Liver (tissue), 9 donors: Measurements from ENCODE around the gene ARHGEF7. TPM values are rescaled to one million over a fixed set of nuclear protein-coding genes. Genes with fewer than 3 reads are reported as not detected.

ENCODE experiments used
- DNase-seq: peaks from one replicate; pipeline ENCODE4 v3.0.0-alpha.2; 2017; ENCODE audit warnings: low spot score
- H3K27ac ChIP-seq, 2 donors: one replicate each; pipeline ENCODE4 v1.7.0; 2013; ENCODE audit warnings: inconsistent platforms in 2 of 2, low read length in 2 of 2, control low read depth in 1 of 2, low read depth in 1 of 2, mild to moderate bottlenecking in 1 of 2
- H3K27me3 ChIP-seq, 4 donors: one replicate each; pipeline versions ENCODE4 v1.6.1 to v1.7.0; 2013; ENCODE audit warnings: low read length in 3 of 4, inconsistent platforms in 1 of 4, mild to moderate bottlenecking in 1 of 4, moderate library complexity in 1 of 4; ENCODE audit not compliant: control insufficient read depth in 4 of 4, insufficient read depth in 4 of 4
- H3K36me3 ChIP-seq, 4 donors: one replicate each; pipeline versions ENCODE4 v1.6.1 to v1.7.0; 2013; ENCODE audit warnings: low read length in 3 of 4, mild to moderate bottlenecking in 3 of 4, low read depth in 1 of 4, moderate library complexity in 1 of 4; ENCODE audit not compliant: control insufficient read depth in 4 of 4, insufficient read depth in 3 of 4
- H3K4me1 ChIP-seq, 4 donors: one replicate each; pipeline versions ENCODE4 v1.6.1 to v1.7.0; 2013; ENCODE audit warnings: low read length in 3 of 4, mild to moderate bottlenecking in 3 of 4, moderate library complexity in 1 of 4; ENCODE audit not compliant: control insufficient read depth in 4 of 4, insufficient read depth in 4 of 4
- H3K4me3 ChIP-seq, 3 donors: one replicate each; pipeline versions ENCODE4 v1.6.1 to v1.7.0; 2013; ENCODE audit warnings: low read length in 3 of 3, control low read depth in 1 of 3, low read depth in 1 of 3, mild to moderate bottlenecking in 1 of 3
- H3K9ac ChIP-seq, 2 donors: one replicate each; pipeline ENCODE4 v1.7.0; 2013; ENCODE audit warnings: low read length in 2 of 2, mild to moderate bottlenecking in 2 of 2, moderate library complexity in 2 of 2, control low read depth in 1 of 2, low read depth in 1 of 2
- H3K9me3 ChIP-seq, 4 donors: one replicate each; pipeline versions ENCODE4 v1.6.1 to v1.7.0; 2013; ENCODE audit warnings: low read length in 3 of 4; ENCODE audit not compliant: control insufficient read depth in 4 of 4
- EGR1 ChIP-seq, 2 donors: IDR thresholded peaks; 2 replicates each; pipeline ENCODE4 v1.6.1; 2016 to 2018; ENCODE audit warnings: antibody characterized with exemption in 2 of 2, low read depth in 2 of 2
- GABPA ChIP-seq, 2 donors: IDR thresholded peaks in 1 of 2; conservative IDR thresholded peaks in 1 of 2; 2 replicates each; pipeline ENCODE4 v1.6.1; 2016; ENCODE audit warnings: antibody characterized with exemption in 2 of 2, mild to moderate bottlenecking in 1 of 2, moderate library complexity in 1 of 2
- HNF4G ChIP-seq: IDR thresholded peaks from 2 replicates; pipeline ENCODE4 v1.6.1; 2016; ENCODE audit warnings: antibody characterized with exemption
- JUND ChIP-seq, 2 donors: IDR thresholded peaks; 2 replicates each; pipeline ENCODE4 v1.6.1; 2016; ENCODE audit warnings: antibody characterized with exemption in 2 of 2
- RAD21 ChIP-seq, 2 donors: IDR thresholded peaks; 2 replicates each; pipeline ENCODE4 v1.6.1; 2016; ENCODE audit warnings: antibody characterized with exemption in 2 of 2, mild to moderate bottlenecking in 2 of 2
- RXRA ChIP-seq, 2 donors: IDR thresholded peaks; 2 replicates each; pipeline ENCODE4 v1.6.1; 2017 to 2018; ENCODE audit warnings: antibody characterized with exemption in 2 of 2, mild to moderate bottlenecking in 1 of 2
- SP1 ChIP-seq: IDR thresholded peaks from 2 replicates; pipeline ENCODE4 v1.6.1; 2018; ENCODE audit warnings: antibody characterized with exemption, mild to moderate bottlenecking
- TAF1 ChIP-seq: conservative IDR thresholded peaks from 2 replicates; pipeline ENCODE4 v1.6.1; 2016; ENCODE audit warnings: antibody characterized with exemption, mild to moderate bottlenecking
- YY1 ChIP-seq: IDR thresholded peaks from 2 replicates; pipeline ENCODE4 v1.6.1; 2016; ENCODE audit warnings: antibody characterized with exemption, mild to moderate bottlenecking
- WGBS: extraction: QIAGEN DNeasy Blood & Tissue Kit; methylation state at CpG from one replicate; pipeline ENCODE4 v1.1.7; 2013; 5-methylcytosine and 5-hydroxymethylcytosine counted together
- polyA plus RNA-seq, 2 donors: library from polyadenylated mRNA; stranded (reverse) in 1 of 2; unstranded in 1 of 2; fragments of 200-250 nt in 1 of 2; fragments of >200 nt in 1 of 2; fragmentation: Nextera tagmentation in 1 of 2; extraction: Ambion mirVana in 1 of 2; gene quantifications; one replicate each; pipeline versions ENCODE4 v1.2.1 to v1.2.3, GENCODE V29; 2013 to 2015
- total RNA-seq, 2 donors: library from RNA; depleted of rRNA; stranded (reverse); fragments of >200 nt; gene quantifications; one replicate each; pipeline ENCODE4 v1.2.3, GENCODE V29; 2014
- TF ChIP-seq, protein P1 (sequence below): IDR thresholded peaks from 2 replicates; pipeline ENCODE4 v1.6.1; 2016; ENCODE audit warnings: antibody characterized with exemption
- TF ChIP-seq, protein P2 (sequence below): IDR thresholded peaks from 2 replicates; pipeline ENCODE4 v1.6.1; 2016; ENCODE audit warnings: antibody characterized with exemption, mild to moderate bottlenecking
- TF ChIP-seq, protein P3 (sequence below): IDR thresholded peaks from 2 replicates; pipeline ENCODE4 v1.6.1; 2016; ENCODE audit warnings: antibody characterized with exemption
- TF ChIP-seq, protein P4 (sequence below): IDR thresholded peaks from 2 replicates; pipeline ENCODE4 v1.6.1; 2016; ENCODE audit warnings: antibody characterized with exemption
- TF ChIP-seq, protein P5 (sequence below): fragments of 150-350 bp; IDR thresholded peaks from 2 replicates; pipeline ENCODE4 v1.5.1; 2017; ENCODE audit warnings: improper control_type of control experiment, low read depth, low read length; ENCODE audit not compliant: missing input control
- donor health status: healthy.
- donor health status: healthy.
- donor health status: healthy.
- donor health status: healthy.
- donor health status: healthy.

Gene ARHGEF7
- total and polyA plus RNA-seq, 4 donors, result 10.3 to 37.5 (median 20.1) TPM

DNA sequence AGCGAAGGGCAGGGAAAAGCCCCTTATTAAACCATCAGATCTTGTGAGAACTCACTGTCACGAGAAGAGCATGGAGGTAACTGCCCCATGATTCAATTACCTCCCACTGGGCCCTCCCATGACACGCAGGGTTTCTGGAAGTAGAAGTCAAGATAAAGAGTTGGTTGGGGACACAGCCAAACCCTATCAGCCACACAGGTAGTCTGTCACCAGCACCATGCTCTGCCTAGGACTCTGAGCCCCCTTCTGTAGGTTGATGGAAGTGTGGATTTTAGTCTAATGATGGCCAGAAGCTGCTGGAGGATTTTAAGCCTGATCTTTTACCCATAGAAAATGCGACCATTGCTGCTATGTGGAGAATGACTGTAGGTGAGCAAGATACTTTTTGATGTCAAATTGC is 60.8 kb downstream of the ARHGEF7 start:
- Histone ChIP-seq H3K27me3 (no peaks in the 10 kb centered on the region), H3K9me3 (no peaks in the 10 kb centered on the region), H3K4me1 (peaks cover 0 to 5% (median 0%) of the 10 kb centered on the region in 4 donors), H3K9ac (no peak overlapping the region), H3K27ac (no peak overlapping the region), H3K36me3 (peaks cover 0 to 6% (median 2%) of the 10 kb centered on the region in 4 donors), H3K4me3 (no peak overlapping the region)
- DNase-seq, result no peak
- 96% methylated on average over 4 of the region's 4 CpGs for WGBS
- no peak for TF ChIP-seq TAF1
- TF ChIP-seq EGR1 (IDR thresholded peaks at IDR 0.05; ENCODE audit: low read depth in 2 of 2), result no peak
- TF ChIP-seq GABPA (IDR thresholded peaks at IDR 0.05 in 1 of 2, conservative IDR thresholded peaks at IDR 0.05 in 1 of 2), result no peak
- no peak for TF ChIP-seq YY1
- TF ChIP-seq, protein P1, sequence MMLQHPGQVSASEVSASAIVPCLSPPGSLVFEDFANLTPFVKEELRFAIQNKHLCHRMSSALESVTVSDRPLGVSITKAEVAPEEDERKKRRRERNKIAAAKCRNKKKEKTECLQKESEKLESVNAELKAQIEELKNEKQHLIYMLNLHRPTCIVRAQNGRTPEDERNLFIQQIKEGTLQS, result no peak
- TF ChIP-seq RXRA (IDR thresholded peaks at IDR 0.05), result no peak
- TF ChIP-seq, protein P2, sequence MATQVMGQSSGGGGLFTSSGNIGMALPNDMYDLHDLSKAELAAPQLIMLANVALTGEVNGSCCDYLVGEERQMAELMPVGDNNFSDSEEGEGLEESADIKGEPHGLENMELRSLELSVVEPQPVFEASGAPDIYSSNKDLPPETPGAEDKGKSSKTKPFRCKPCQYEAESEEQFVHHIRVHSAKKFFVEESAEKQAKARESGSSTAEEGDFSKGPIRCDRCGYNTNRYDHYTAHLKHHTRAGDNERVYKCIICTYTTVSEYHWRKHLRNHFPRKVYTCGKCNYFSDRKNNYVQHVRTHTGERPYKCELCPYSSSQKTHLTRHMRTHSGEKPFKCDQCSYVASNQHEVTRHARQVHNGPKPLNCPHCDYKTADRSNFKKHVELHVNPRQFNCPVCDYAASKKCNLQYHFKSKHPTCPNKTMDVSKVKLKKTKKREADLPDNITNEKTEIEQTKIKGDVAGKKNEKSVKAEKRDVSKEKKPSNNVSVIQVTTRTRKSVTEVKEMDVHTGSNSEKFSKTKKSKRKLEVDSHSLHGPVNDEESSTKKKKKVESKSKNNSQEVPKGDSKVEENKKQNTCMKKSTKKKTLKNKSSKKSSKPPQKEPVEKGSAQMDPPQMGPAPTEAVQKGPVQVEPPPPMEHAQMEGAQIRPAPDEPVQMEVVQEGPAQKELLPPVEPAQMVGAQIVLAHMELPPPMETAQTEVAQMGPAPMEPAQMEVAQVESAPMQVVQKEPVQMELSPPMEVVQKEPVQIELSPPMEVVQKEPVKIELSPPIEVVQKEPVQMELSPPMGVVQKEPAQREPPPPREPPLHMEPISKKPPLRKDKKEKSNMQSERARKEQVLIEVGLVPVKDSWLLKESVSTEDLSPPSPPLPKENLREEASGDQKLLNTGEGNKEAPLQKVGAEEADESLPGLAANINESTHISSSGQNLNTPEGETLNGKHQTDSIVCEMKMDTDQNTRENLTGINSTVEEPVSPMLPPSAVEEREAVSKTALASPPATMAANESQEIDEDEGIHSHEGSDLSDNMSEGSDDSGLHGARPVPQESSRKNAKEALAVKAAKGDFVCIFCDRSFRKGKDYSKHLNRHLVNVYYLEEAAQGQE, result no peak
- TF ChIP-seq RAD21 (IDR thresholded peaks at IDR 0.05), result no peak
- no peak for TF ChIP-seq SP1
- TF ChIP-seq, protein P3, sequence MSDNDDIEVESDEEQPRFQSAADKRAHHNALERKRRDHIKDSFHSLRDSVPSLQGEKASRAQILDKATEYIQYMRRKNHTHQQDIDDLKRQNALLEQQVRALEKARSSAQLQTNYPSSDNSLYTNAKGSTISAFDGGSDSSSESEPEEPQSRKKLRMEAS, result no peak
- TF ChIP-seq HNF4G, result no peak

DNA sequence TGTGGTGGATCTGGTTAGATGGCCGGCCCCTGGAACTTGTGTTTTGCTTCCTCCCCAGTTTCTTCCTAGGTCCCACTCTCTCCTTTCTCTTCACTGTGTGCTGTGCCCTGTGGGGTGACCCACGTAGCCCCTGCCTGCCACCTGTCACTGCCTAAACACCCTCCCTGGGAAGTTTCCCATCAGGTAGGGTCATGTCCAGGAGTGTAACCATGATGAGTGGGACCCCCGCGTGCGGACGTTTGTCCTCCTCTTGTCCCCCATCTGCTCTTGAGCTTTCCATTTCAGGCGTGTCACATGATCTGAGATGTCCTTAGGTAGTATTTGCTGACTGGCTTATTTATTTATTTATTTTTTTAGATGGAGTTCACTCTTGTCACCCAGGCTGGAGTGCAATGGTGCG is 61.3 kb downstream of the ARHGEF7 start:
- WGBS, result 97% methylated on average over 8 of the region's 8 CpGs
- Histone ChIP-seq H3K9me3 (no peaks in the 10 kb centered on the region), H3K27me3 (no peaks in the 10 kb centered on the region), H3K9ac (no peak overlapping the region), H3K4me3 (no peak overlapping the region), H3K4me1 (peaks cover 0 to 5% (median 0%) of the 10 kb centered on the region in 4 donors), H3K27ac (no peak overlapping the region), H3K36me3 (peaks cover 0 to 6% (median 2%) of the 10 kb centered on the region in 4 donors)
- TF ChIP-seq, protein P4, sequence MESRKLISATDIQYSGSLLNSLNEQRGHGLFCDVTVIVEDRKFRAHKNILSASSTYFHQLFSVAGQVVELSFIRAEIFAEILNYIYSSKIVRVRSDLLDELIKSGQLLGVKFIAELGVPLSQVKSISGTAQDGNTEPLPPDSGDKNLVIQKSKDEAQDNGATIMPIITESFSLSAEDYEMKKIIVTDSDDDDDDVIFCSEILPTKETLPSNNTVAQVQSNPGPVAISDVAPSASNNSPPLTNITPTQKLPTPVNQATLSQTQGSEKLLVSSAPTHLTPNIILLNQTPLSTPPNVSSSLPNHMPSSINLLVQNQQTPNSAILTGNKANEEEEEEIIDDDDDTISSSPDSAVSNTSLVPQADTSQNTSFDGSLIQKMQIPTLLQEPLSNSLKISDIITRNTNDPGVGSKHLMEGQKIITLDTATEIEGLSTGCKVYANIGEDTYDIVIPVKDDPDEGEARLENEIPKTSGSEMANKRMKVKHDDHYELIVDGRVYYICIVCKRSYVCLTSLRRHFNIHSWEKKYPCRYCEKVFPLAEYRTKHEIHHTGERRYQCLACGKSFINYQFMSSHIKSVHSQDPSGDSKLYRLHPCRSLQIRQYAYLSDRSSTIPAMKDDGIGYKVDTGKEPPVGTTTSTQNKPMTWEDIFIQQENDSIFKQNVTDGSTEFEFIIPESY, result no peak
- TF ChIP-seq, protein P5, sequence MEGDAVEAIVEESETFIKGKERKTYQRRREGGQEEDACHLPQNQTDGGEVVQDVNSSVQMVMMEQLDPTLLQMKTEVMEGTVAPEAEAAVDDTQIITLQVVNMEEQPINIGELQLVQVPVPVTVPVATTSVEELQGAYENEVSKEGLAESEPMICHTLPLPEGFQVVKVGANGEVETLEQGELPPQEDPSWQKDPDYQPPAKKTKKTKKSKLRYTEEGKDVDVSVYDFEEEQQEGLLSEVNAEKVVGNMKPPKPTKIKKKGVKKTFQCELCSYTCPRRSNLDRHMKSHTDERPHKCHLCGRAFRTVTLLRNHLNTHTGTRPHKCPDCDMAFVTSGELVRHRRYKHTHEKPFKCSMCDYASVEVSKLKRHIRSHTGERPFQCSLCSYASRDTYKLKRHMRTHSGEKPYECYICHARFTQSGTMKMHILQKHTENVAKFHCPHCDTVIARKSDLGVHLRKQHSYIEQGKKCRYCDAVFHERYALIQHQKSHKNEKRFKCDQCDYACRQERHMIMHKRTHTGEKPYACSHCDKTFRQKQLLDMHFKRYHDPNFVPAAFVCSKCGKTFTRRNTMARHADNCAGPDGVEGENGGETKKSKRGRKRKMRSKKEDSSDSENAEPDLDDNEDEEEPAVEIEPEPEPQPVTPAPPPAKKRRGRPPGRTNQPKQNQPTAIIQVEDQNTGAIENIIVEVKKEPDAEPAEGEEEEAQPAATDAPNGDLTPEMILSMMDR, result no peak
- TF ChIP-seq YY1 (no peak), JUND (IDR thresholded peaks at IDR 0.05) (no peak)
- TF ChIP-seq, protein P2, result no peak
- no peak for DNase-seq
